Measurements from ENCODE around the gene ASAP3. TPM values are rescaled to one million over a fixed set of nuclear protein-coding genes. Genes with fewer than 3 reads are reported as not detected.
"Not testable (repeated sequence)": the region's sequence is repeated elsewhere in the genome, so short reads cannot be mapped to it uniquely, and the experiment has no call there.

ASAP3 gene
- total RNA-seq, 1 donor from 2014 or later = 45.9 TPM

DNA sequence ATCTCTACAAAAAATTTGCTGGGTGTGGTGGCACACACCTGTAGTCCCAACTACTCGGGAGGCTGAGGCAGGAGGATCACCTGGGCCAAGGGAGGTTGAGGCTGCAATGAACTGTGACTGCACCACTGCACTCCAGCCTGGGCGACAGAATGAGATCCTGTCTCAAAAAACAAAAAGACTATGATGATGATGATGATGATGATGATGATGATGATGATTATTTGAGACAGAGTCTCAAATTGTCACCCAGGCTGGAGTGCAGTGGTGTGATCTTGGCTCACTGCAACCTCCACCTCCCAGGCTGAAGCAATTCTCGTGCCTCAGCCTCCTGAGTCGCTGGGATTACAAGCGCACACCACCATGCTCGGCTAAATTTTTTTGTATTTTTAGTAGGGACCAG lies 8.8 kb upstream of the ASAP3 start:
- not testable (repeated sequence) for H3K4me3 ChIP-seq (ENCODE audit: low read length in 3 of 3); H3K36me3 ChIP-seq (ENCODE audit: control insufficient read depth in 3 of 3, insufficient read depth in 3 of 3, low read length in 3 of 3); H3K9ac ChIP-seq (ENCODE audit: low read depth in 1 of 3, low read length in 3 of 3); H3K4me1 ChIP-seq (ENCODE audit: control insufficient read depth in 3 of 3, insufficient read depth in 3 of 3, low read length in 3 of 3); H3K27me3 ChIP-seq (ENCODE audit: control insufficient read depth in 3 of 3, insufficient read depth in 3 of 3, low read length in 3 of 3); H3K9me3 ChIP-seq (ENCODE audit: control insufficient read depth in 3 of 3, low read length in 3 of 3); H3K27ac ChIP-seq (ENCODE audit: low read depth, low read length)

- H3K27me3 ChIP-seq (ENCODE audit: control insufficient read depth in 3 of 3, insufficient read depth in 3 of 3, low read length in 3 of 3) = no peaks in the 10 kb centered on the region
- H3K4me1 ChIP-seq (ENCODE audit: control insufficient read depth in 3 of 3, insufficient read depth in 3 of 3, low read length in 3 of 3) = peaks cover 0 to 7% (median 3%) of the 10 kb centered on the region in 3 donors
- no peaks in the 10 kb centered on the region for H3K36me3 ChIP-seq (ENCODE audit: control insufficient read depth in 3 of 3, insufficient read depth in 3 of 3, low read length in 3 of 3)
- H3K9ac ChIP-seq (ENCODE audit: low read depth in 1 of 3, low read length in 3 of 3) = no peak overlapping the region
- no peak overlapping the region for H3K27ac ChIP-seq (ENCODE audit: low read depth, low read length)
- H3K4me3 ChIP-seq (ENCODE audit: low read length in 3 of 3) = no peak overlapping the region
- H3K9me3 ChIP-seq (ENCODE audit: control insufficient read depth in 3 of 3, low read length in 3 of 3) = no peaks in the 10 kb centered on the region
These were observed 8.2 kb upstream of the ASAP3 start for GRCh38 chr1:23492132-23492720.

DNA sequence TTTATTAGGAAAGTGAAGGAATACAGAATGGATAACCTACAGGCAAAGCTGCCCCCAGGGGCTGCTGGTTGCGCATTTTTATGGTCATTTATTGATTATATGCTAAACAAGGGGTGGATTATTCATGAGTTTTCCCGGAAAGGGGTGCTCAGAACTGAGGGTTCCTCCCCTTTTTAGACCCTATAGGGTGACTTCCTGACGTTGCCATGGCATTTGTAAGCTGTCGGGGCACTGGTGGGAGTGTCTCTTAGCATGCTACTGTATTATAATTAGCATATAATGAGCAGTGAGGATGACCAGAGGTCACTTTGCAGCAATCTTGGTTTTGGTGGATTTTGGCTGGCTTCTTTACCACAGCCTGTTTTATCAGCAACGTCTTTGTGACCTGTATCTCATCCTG lies 5.9 kb upstream of the ASAP3 start:
- H3K36me3 ChIP-seq (ENCODE audit: control insufficient read depth in 3 of 3, insufficient read depth in 3 of 3, low read length in 3 of 3) = no peaks in the 10 kb centered on the region
- no peaks in the 10 kb centered on the region for H3K27me3 ChIP-seq (ENCODE audit: control insufficient read depth in 3 of 3, insufficient read depth in 3 of 3, low read length in 3 of 3)
- H3K27ac ChIP-seq (ENCODE audit: low read depth, low read length) = no peak overlapping the region
- no peak overlapping the region for H3K9ac ChIP-seq (ENCODE audit: low read depth in 1 of 3, low read length in 3 of 3)
- H3K9me3 ChIP-seq (ENCODE audit: control insufficient read depth in 3 of 3, low read length in 3 of 3) = no peaks in the 10 kb centered on the region
- no peak overlapping the region for H3K4me3 ChIP-seq (ENCODE audit: low read length in 3 of 3)
- peaks cover under 1 to 12% (median 6%) of the 10 kb centered on the region in 3 donors for H3K4me1 ChIP-seq (ENCODE audit: control insufficient read depth in 3 of 3, insufficient read depth in 3 of 3, low read length in 3 of 3)

GRCh38 chr1:23485002-23485332 lies 988 bp upstream of the ASAP3 start:
- Histone ChIP-seq H3K36me3 (ENCODE audit: control insufficient read depth in 3 of 3, insufficient read depth in 3 of 3, low read length in 3 of 3) (no peaks in the 10 kb centered on the region), H3K4me1 (ENCODE audit: control insufficient read depth in 3 of 3, insufficient read depth in 3 of 3, low read length in 3 of 3) (peaks cover 38 to 44% (median 39%) of the 10 kb centered on the region in 3 donors), H3K9me3 (ENCODE audit: control insufficient read depth in 3 of 3, low read length in 3 of 3) (no peaks in the 10 kb centered on the region), H3K4me3 (ENCODE audit: low read length in 3 of 3) (peak overlapping the region; percentile 46 to 76 (median 76)), H3K9ac (ENCODE audit: low read depth in 1 of 3, low read length in 3 of 3) (peak overlapping the region in 2 of 3 donors; percentile 30 to 45), H3K27ac (ENCODE audit: low read depth, low read length) (peak overlapping the region; percentile 65), H3K27me3 (ENCODE audit: control insufficient read depth in 3 of 3, insufficient read depth in 3 of 3, low read length in 3 of 3) (no peaks in the 10 kb centered on the region)

DNA sequence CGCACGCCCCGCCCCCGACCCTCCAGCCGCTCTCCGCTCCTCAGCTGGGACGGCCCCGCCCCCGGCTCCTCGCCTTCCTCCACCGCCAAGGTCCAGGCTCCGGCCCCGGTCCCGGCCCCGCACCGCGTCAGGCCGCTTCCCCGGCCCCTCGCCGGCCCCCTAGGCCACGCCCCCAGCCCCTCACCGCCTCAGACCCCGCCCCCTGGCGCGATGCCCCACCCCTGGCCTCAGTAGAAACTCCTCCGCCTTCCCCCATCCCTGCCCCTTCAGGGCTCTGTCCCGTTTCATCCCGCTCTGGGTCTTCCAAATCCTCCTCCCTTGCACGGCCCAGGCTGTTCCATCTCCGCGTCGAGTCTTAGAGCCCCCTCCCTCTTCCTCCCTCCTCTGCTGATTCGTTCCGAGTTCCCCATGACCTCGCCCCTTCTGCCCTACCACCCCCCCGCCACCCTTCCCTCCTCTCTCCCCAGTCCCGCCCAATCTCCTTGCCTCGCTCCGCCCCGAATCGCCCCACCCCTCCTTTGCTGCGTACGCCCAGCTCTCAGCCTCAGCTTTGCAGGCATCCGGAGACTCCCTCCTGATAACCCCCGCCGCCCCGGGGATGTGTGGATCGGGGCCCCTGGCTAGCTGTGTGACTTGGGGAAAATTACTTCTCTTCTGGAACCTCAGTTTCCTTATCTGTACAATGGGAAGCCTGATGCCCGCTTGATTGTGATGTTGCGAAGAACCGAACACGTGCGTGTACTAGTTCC lies 448 bp upstream of the ASAP3 start:
- Histone ChIP-seq H3K4me1 (ENCODE audit: control insufficient read depth in 3 of 3, insufficient read depth in 3 of 3, low read length in 3 of 3) (peaks cover 43 to 49% (median 44%) of the 10 kb centered on the region in 3 donors), H3K27me3 (ENCODE audit: control insufficient read depth in 3 of 3, insufficient read depth in 3 of 3, low read length in 3 of 3) (no peaks in the 10 kb centered on the region), H3K9me3 (ENCODE audit: control insufficient read depth in 3 of 3, low read length in 3 of 3) (no peaks in the 10 kb centered on the region)

DNA sequence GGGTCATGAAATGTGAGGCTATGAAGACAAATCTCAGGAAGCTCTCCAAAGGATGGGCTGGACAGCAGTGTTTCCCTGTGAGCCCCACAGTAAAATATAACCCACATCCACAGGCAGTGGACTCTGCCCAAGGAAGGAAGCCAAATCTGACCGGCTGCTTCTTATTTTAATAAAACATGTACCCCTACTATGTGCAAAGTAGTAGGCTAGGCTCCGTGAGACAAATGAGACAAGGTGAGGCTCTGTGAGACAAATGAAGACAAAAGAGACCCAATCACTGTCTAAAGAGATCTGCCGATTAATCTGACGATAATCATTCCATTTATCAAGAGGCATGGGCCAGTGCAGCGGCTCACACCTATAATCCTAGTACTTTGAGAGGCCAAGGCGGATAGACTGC lies 2.1 kb downstream of the ASAP3 start:
- H3K9ac ChIP-seq (ENCODE audit: low read depth in 1 of 3, low read length in 3 of 3) = peak overlapping the region in 1 of 3 donors; percentile 49
- peak overlapping the region; percentile 79 for H3K27ac ChIP-seq (ENCODE audit: low read depth, low read length)
- H3K36me3 ChIP-seq (ENCODE audit: control insufficient read depth in 3 of 3, insufficient read depth in 3 of 3, low read length in 3 of 3) = no peaks in the 10 kb centered on the region
- peak overlapping the region in 1 of 3 donors; percentile 25 for H3K4me3 ChIP-seq (ENCODE audit: low read length in 3 of 3)
- no peaks in the 10 kb centered on the region for H3K9me3 ChIP-seq (ENCODE audit: control insufficient read depth in 3 of 3, low read length in 3 of 3)
- H3K4me1 ChIP-seq (ENCODE audit: control insufficient read depth in 3 of 3, insufficient read depth in 3 of 3, low read length in 3 of 3) = peaks cover 50 to 56% (median 56%) of the 10 kb centered on the region in 3 donors
- no peaks in the 10 kb centered on the region for H3K27me3 ChIP-seq (ENCODE audit: control insufficient read depth in 3 of 3, insufficient read depth in 3 of 3, low read length in 3 of 3)

More for the DNA sequence above, 448 bp upstream of the ASAP3 start:
- Histone ChIP-seq H3K27ac (ENCODE audit: low read depth, low read length) (peak overlapping the region; percentile 65), H3K4me3 (ENCODE audit: low read length in 3 of 3) (peak overlapping the region; percentile 76 to 81 (median 77)), H3K36me3 (ENCODE audit: control insufficient read depth in 3 of 3, insufficient read depth in 3 of 3, low read length in 3 of 3) (no peaks in the 10 kb centered on the region), H3K9ac (ENCODE audit: low read depth in 1 of 3, low read length in 3 of 3) (peak overlapping the region in 2 of 3 donors; percentile 11 to 45)

GRCh38 chr1:23481026-23481597 lies 2.9 kb downstream of the ASAP3 start:
- Histone ChIP-seq H3K4me1 (ENCODE audit: control insufficient read depth in 3 of 3, insufficient read depth in 3 of 3, low read length in 3 of 3) (peaks cover 50 to 60% (median 56%) of the 10 kb centered on the region in 3 donors), H3K27me3 (ENCODE audit: control insufficient read depth in 3 of 3, insufficient read depth in 3 of 3, low read length in 3 of 3) (no peaks in the 10 kb centered on the region), H3K27ac (ENCODE audit: low read depth, low read length) (peak overlapping the region; percentile 79)

GRCh38 chr1:23480187-23481025 lies 3.6 kb downstream of the ASAP3 start:
- H3K4me3 ChIP-seq (ENCODE audit: low read length in 3 of 3) = no peak overlapping the region
- H3K4me1 ChIP-seq (ENCODE audit: control insufficient read depth in 3 of 3, insufficient read depth in 3 of 3, low read length in 3 of 3) = peaks cover 52 to 65% (median 55%) of the 10 kb centered on the region in 3 donors
- peak overlapping the region in 2 of 3 donors; percentile 25 to 73 for H3K9ac ChIP-seq (ENCODE audit: low read depth in 1 of 3, low read length in 3 of 3)
- no peaks in the 10 kb centered on the region for H3K27me3 ChIP-seq (ENCODE audit: control insufficient read depth in 3 of 3, insufficient read depth in 3 of 3, low read length in 3 of 3)
- H3K27ac ChIP-seq (ENCODE audit: low read depth, low read length) = peak overlapping the region; percentile 79
- no peaks in the 10 kb centered on the region for H3K9me3 ChIP-seq (ENCODE audit: control insufficient read depth in 3 of 3, low read length in 3 of 3)
- no peaks in the 10 kb centered on the region for H3K36me3 ChIP-seq (ENCODE audit: control insufficient read depth in 3 of 3, insufficient read depth in 3 of 3, low read length in 3 of 3)

More at GRCh38 chr1:23481026-23481597, 2.9 kb downstream of the ASAP3 start:
- Histone ChIP-seq H3K9ac (ENCODE audit: low read depth in 1 of 3, low read length in 3 of 3) (peak overlapping the region in 1 of 3 donors; percentile 25), H3K36me3 (ENCODE audit: control insufficient read depth in 3 of 3, insufficient read depth in 3 of 3, low read length in 3 of 3) (no peaks in the 10 kb centered on the region), H3K4me3 (ENCODE audit: low read length in 3 of 3) (peak overlapping the region in 1 of 3 donors; percentile 39), H3K9me3 (ENCODE audit: control insufficient read depth in 3 of 3, low read length in 3 of 3) (no peaks in the 10 kb centered on the region)

DNA sequence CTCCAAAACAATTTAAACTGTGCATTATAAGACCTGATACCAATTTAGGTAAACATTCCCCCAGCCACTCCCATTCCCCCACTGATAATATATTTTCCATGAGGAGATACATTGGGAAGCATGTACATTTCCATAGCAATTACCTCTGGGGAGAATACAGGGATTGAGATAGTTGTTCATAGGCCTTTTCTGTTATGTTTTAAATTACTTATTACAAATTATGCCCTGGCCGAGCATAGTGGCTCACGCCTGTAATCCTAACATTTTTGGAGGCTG lies 4.4 kb downstream of the ASAP3 start:
- H3K27me3 ChIP-seq (ENCODE audit: control insufficient read depth in 3 of 3, insufficient read depth in 3 of 3, low read length in 3 of 3) = no peaks in the 10 kb centered on the region
- H3K27ac ChIP-seq (ENCODE audit: low read depth, low read length) = peak overlapping the region; percentile 79
- H3K4me3 ChIP-seq (ENCODE audit: low read length in 3 of 3) = no peak overlapping the region
- no peaks in the 10 kb centered on the region for H3K36me3 ChIP-seq (ENCODE audit: control insufficient read depth in 3 of 3, insufficient read depth in 3 of 3, low read length in 3 of 3)
- H3K9ac ChIP-seq (ENCODE audit: low read depth in 1 of 3, low read length in 3 of 3) = peak overlapping the region; percentile 35 to 73 (median 36)
- H3K9me3 ChIP-seq (ENCODE audit: control insufficient read depth in 3 of 3, low read length in 3 of 3) = no peaks in the 10 kb centered on the region
- H3K4me1 ChIP-seq (ENCODE audit: control insufficient read depth in 3 of 3, insufficient read depth in 3 of 3, low read length in 3 of 3) = peaks cover 56 to 66% (median 58%) of the 10 kb centered on the region in 3 donors

All from skeletal muscle tissue (tissue), 4 donors.